SJSA1 (cell line): ENCODE results near the gene PSPC1. TPM values are rescaled to one million over a fixed set of nuclear protein-coding genes. Genes with fewer than 3 reads are reported as not detected.
"Not testable (repeated sequence)": the region's sequence is repeated elsewhere in the genome, so short reads cannot be mapped to it uniquely, and the experiment has no call there.

Experiments
- DNase-seq, 2 experiments: peaks; one replicate each; pipeline ENCODE4 v3.0.0-alpha.2; 2015 to 2020; ENCODE audit warnings: low spot score in 2 of 2, low read depth in 1 of 2
- H3K27ac ChIP-seq: fragments of 250-450 bp; sonication (Bioruptor Pico); 2 replicates; pipeline ENCODE4 v1.5.1; 2020; ENCODE audit warnings: mild to moderate bottlenecking, moderate library complexity
- H3K27me3 ChIP-seq: fragments of 250-450 bp; sonication (Bioruptor Pico); replicated peaks from 2 replicates; pipeline ENCODE4 v1.5.1; 2020; ENCODE audit warnings: mild to moderate bottlenecking, moderate library complexity
- H3K36me3 ChIP-seq: fragments of 250-450 bp; sonication (Bioruptor Pico); 2 replicates; pipeline ENCODE4 v1.5.1; 2020; ENCODE audit warnings: mild to moderate bottlenecking
- H3K4me1 ChIP-seq: fragments of 250-450 bp; sonication (Bioruptor Pico); replicated peaks from 2 replicates; pipeline ENCODE4 v1.6.1; 2021; ENCODE audit warnings: mild to moderate bottlenecking
- H3K4me3 ChIP-seq: fragments of 250-450 bp; sonication (Bioruptor Pico); 2 replicates; pipeline ENCODE4 v1.5.1; 2020; ENCODE audit warnings: mild to moderate bottlenecking
- H3K9me3 ChIP-seq: fragments of 250-450 bp; sonication (Bioruptor Pico); replicated peaks from 2 replicates; pipeline ENCODE4 v1.5.1; 2020; ENCODE audit warnings: mild to moderate bottlenecking
- total RNA-seq: library from RNA; depleted of rRNA; stranded (reverse); fragments of >200 nt; shearing (Covaris generic); gene quantifications from 2 replicates; pipeline ENCODE4 v1.2.3, GENCODE V29; 2014

PSPC1 gene
- total RNA-seq, 1 experiment from 2014 or later: 35.8 TPM

DNA sequence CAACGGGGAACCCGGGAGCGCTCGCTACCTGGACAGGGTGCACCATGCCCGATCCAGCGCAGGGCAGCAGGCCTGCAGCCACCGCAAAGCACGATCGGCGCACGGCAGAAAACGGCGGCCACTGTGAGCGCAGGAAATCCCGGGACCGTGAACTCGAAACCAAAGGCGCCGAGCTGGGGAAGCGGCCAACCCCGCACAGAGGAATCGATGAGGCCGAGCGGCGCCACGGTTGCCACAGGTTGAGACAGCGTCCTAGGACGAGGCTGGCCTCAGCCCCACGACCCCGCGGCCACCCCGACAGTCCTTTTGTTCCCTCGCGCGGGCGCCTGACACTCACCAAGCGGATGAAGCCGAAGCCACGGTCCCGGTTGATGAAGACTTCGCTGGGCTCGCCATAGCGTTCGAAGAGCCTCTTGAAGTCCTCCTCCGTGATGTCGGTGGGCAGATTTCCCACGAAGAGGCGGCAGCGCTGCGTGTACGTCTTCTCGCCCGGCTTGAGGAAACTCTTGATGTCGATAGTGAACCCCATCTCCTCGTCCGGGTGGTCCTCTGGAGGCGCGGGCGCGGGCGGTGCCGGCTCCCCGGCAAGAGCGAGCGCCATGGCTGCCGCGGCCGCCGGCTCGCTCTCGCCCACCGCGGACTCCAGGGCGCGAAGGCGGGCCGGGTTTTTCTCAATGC lies 557 bp downstream of the PSPC1 start:
- Histone ChIP-seq H3K4me1 (peaks cover 4% of the 10 kb centered on the region), H3K9me3 (no peaks in the 10 kb centered on the region), H3K36me3 (peaks cover 15% of the 10 kb centered on the region), H3K27ac (peak overlapping the region; percentile 76), H3K4me3 (peak overlapping the region; percentile 65), H3K27me3 (no peaks in the 10 kb centered on the region)
- DNase-seq: peak; percentile 44 to 49

DNA sequence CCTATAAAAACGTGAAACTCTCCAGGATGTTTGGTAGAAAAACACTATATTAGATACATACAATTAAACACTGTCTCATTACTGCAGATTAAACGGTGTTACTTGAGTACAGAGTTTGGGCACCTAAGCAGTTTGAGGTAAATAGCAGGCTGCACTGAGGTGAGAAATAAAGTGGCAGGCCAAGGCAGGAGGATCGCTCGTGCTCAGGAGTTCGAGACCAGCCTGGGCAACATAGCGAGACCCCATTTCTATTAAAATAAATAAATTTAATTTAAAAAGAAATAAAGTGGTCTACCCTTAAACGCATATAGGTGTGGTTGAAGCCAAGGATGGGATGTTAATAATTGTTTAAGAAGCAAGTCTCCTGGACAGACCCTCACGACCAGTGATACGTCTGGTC lies 1.2 kb downstream of the PSPC1 start:
- Histone ChIP-seq H3K4me3 (peak overlapping the region; percentile 65), H3K36me3 (peaks cover 15% of the 10 kb centered on the region), H3K27ac (no peak overlapping the region), H3K4me1 (peaks cover 4% of the 10 kb centered on the region), H3K9me3 (no peaks in the 10 kb centered on the region), H3K27me3 (no peaks in the 10 kb centered on the region)
- no peak for DNase-seq

DNA sequence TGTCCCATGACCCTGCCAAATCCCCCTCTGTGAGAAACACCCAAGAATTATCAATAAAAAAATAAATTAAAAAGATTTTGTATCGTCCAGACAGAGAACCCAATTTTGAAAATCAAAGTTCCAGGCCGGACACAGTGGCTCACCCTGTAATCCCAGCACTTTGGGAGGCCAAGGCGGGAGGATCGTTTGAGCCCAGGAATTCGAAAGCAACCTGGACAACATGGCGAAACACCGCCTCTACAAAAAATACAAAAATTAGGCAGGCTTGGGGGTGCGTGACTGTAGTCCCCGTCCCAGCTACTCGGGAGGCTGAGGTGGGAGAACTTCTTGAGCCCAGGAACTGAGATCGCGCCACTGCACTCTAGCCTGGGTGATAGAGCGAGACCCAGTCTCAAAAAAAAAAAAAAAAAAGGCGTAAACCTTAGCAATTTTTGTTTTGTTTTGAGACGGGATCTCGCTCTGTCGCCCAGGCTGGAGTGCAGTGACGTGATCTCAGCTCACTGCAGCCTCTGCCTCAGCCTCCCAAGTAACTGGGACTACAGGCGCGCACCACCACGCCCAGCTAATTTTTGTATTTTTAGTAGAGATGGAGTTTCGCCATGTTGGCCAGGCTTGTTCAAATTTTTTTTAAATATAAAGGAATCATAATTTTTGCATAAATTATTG lies 1.9 kb downstream of the PSPC1 start:
- not testable (repeated sequence) for DNase-seq, H3K4me1 ChIP-seq, H3K9me3 ChIP-seq, H3K27ac ChIP-seq, H3K27me3 ChIP-seq
- H3K4me3 ChIP-seq: peak overlapping the region; percentile 65
- H3K36me3 ChIP-seq: peaks cover 15% of the 10 kb centered on the region

DNA sequence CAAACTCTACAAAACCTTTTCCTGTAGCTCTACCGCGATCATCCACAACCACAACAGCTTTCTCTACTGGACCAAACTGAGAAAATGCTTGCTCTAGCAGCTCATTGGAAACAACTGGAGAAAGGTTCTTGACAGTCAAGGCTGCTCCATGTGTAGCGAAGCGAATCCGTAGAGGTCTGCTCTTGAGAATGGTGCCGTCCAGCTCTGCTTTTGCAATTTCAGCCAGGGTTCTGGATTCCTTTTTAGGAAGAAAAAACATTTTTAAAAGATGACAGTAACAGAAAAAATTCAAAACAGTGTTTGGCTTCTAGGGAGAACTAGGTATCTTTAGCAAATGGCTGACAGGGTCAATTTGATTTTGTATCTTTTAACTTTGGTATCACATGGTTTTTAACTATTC lies 10.4 kb downstream of the PSPC1 start:
- no peak for DNase-seq

DNA sequence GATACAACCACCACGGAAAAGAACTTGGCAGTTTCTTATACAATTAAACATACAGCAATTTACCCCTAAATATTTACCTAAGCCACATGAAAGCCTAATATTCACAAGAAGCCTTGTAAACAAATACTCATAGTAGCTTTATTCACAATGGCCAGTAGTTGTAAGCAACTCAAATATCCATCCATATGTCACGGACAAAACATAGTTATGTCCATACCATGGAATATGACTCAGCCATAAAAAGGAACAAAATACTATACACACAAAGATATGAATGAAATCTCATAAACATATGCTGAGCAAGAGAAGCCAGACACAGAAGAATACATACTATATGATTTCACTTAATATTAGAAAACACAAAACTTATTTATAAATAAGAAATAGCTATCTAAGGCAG lies 12.9 kb downstream of the PSPC1 start:
- Histone ChIP-seq H3K36me3 (peaks cover 47% of the 10 kb centered on the region), H3K9me3 (no peaks in the 10 kb centered on the region), H3K27me3 (no peaks in the 10 kb centered on the region), H3K4me1 (no peaks in the 10 kb centered on the region), H3K27ac (no peak overlapping the region), H3K4me3 (no peak overlapping the region)
- no peak for DNase-seq

More for the DNA sequence above, 10.4 kb downstream of the PSPC1 start:
- Histone ChIP-seq H3K27me3 (no peaks in the 10 kb centered on the region), H3K27ac (no peak overlapping the region), H3K4me1 (no peaks in the 10 kb centered on the region), H3K9me3 (no peaks in the 10 kb centered on the region), H3K4me3 (no peak overlapping the region), H3K36me3 (peaks cover 43% of the 10 kb centered on the region)

DNA sequence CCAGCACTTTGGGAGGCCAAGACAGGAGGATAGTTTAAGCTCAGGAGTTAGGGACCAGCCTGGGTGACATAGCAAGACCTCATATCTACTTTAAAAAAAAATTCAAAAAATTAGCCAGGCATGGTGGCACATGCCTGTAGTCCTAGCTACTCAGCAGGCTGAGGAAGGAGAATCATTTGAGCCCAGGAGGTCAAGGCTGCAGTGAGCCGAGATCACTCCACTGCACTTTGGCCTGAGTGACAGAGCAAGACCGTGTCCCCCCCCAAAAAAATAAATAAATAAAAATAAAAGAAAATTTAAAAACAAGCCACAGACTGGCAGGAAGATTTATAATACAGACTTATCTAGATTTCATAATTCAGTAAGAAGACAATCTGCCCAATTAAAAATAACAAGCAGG lies 14.8 kb downstream of the PSPC1 start:
- H3K4me3 ChIP-seq: no peak overlapping the region
- peaks cover 50% of the 10 kb centered on the region for H3K36me3 ChIP-seq
- H3K27me3 ChIP-seq: no peaks in the 10 kb centered on the region
- H3K9me3 ChIP-seq: no peaks in the 10 kb centered on the region
- H3K27ac ChIP-seq: no peak overlapping the region
- H3K4me1 ChIP-seq: no peaks in the 10 kb centered on the region
- no peak for DNase-seq

DNA sequence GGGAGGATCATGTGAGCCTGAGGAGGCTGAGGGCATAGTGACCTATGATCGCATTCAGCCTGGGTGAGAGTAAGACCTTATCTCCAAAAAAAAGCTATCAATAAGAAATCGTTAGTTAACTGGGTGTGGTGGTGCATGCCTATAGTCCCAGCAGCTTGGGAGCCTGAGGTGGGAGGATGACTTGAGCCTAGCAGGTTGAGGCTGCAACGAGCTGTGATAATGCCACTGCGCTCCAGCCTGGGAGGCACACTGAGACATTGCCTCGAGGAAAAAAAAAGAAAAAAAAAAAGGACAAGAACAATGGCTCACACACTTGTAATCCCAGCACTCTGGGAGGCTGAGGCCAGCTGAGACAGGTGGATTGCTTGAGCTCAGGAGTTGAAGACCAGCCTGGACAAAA lies 16.2 kb downstream of the PSPC1 start:
- Histone ChIP-seq H3K4me1 (no peaks in the 10 kb centered on the region), H3K27me3 (no peaks in the 10 kb centered on the region), H3K27ac (no peak overlapping the region), H3K4me3 (no peak overlapping the region), H3K36me3 (peaks cover 49% of the 10 kb centered on the region), H3K9me3 (no peaks in the 10 kb centered on the region)
- no peak for DNase-seq

DNA sequence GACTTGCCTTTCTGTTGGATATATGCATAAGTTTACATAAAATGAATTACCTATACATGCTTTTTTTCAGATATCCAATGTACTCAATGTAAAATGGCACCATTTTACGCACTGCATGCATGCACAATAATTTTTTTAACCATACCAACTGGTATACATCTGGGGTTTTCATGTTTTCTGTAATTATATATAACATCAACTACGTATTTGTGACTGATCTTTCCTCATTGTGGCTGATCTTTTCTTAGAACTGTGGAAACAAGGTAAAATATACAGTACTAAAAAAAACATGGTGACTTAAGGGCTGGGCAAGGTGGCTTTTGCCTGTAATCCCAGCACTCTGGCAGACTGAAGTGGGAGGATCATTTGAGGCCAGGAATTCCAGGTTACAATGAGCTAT lies 18.5 kb downstream of the PSPC1 start:
- Histone ChIP-seq H3K36me3 (peaks cover 33% of the 10 kb centered on the region), H3K4me3 (no peak overlapping the region)
- no peak for DNase-seq

DNA sequence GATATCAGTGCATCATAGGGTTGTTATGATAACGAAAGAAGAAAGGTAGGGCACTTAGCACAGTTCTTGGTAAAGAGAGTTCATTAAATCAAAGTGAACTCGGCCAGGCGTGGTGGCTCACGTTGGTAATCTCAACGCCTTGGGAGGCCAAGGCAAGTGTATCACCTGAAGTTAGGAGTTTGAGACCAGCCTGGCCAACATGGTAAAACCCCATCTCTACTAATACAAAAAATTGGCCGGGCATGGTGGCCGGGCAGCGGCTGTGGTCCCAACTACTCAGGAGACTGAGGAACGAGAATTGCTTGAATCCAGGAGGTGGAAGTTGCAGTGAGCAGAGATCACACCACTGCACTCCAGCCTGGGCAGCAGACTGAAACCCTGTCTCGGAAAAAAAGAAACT lies 19.1 kb downstream of the PSPC1 start:
- DNase-seq: no peak
- Histone ChIP-seq H3K27ac (no peak overlapping the region), H3K27me3 (no peaks in the 10 kb centered on the region), H3K36me3 (peaks cover 35% of the 10 kb centered on the region), H3K9me3 (no peaks in the 10 kb centered on the region), H3K4me3 (no peak overlapping the region), H3K4me1 (peaks cover 4% of the 10 kb centered on the region)

More for the DNA sequence above, 18.5 kb downstream of the PSPC1 start:
- H3K4me1 ChIP-seq: peaks cover 4% of the 10 kb centered on the region
- no peaks in the 10 kb centered on the region for H3K9me3 ChIP-seq
- no peak overlapping the region for H3K27ac ChIP-seq
- H3K27me3 ChIP-seq: no peaks in the 10 kb centered on the region

DNA sequence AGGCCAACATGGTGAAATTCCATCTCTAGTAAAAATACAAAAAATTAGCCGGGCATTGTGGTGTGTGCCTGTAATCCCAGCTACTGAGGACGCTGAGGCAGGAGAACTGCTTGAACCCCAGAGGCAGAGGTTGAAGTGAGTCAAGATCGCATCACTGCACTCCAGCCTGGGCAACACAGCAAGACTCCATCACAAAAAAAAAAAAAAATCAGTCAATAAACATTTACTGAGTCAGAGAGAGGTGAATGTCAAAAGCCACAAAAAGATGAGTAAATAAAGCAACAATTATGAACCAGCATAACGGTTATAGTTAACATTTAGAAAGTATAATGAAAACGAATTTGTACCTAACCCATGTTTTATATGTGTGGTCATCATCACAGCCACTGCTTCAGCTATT lies 23.1 kb downstream of the PSPC1 start:
- H3K27me3 ChIP-seq: no peaks in the 10 kb centered on the region
- DNase-seq: peak in 1 of 2 experiments; percentile 32
- H3K4me3 ChIP-seq: no peak overlapping the region
- H3K36me3 ChIP-seq: peaks cover 62% of the 10 kb centered on the region
- peaks cover 4% of the 10 kb centered on the region for H3K4me1 ChIP-seq
- H3K27ac ChIP-seq: peak overlapping the region; percentile 19; the same call in 1 of the 2 replicates
- no peaks in the 10 kb centered on the region for H3K9me3 ChIP-seq

DNA sequence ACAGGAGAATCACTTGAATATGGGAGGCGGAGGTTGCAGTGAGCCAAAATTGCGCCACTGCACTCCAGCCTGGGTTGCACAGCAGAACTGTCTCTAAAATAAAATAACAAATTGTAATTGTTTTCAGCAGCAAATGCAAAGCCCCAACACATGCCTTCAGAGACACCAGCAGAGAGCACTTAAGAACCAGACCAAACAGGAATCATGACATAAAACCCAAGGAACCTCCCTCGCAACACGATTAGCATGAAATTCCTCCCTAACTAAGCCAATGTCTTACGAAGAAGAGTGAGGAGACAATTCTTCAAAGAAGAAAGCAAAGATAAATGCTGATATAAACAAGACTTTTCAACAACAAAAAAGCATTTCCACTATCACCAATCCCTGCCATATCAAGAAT lies 40.1 kb downstream of the PSPC1 start:
- no peak overlapping the region for H3K4me3 ChIP-seq
- H3K36me3 ChIP-seq: peaks cover 38% of the 10 kb centered on the region
- H3K4me1 ChIP-seq: no peaks in the 10 kb centered on the region
- no peaks in the 10 kb centered on the region for H3K9me3 ChIP-seq
- H3K27me3 ChIP-seq: no peaks in the 10 kb centered on the region
- no peak for DNase-seq
- H3K27ac ChIP-seq: no peak overlapping the region

DNA sequence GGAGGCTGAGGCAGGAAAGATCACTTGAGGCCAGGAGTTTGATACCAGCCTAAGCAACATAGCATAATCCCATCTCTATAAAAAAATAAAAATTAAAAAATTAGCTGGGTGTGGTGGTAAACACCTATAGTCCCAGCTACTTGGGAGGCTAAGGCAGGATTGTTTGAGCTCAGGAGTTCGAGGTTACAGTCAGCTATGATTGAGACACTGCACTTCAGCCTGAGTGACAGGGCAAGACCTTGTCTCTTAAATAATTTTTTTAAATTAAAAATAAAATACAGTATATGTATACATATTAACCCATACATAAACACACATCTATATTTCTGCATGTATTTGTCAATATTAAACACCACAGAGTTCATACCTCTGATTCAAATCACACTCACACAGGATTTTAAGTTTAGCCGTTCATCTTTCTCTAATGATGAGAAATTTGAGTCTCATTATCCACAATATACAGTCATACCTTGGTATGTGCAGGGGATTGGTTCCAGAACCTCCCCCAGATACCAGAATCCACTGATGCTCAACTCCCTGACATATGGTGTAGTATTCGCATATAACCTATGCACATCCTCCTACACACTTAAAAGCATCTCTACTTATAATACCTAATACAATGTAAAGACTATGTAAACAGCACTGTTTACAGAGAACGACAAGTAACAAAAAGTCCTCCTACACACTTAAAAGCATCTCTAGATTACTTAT lies 44.7 kb downstream of the PSPC1 start:
- Histone ChIP-seq H3K9me3 (no peaks in the 10 kb centered on the region), H3K27me3 (no peaks in the 10 kb centered on the region), H3K36me3 (peaks cover 46% of the 10 kb centered on the region), H3K4me1 (no peaks in the 10 kb centered on the region), H3K27ac (no peak overlapping the region), H3K4me3 (no peak overlapping the region)
- no peak for DNase-seq

DNA sequence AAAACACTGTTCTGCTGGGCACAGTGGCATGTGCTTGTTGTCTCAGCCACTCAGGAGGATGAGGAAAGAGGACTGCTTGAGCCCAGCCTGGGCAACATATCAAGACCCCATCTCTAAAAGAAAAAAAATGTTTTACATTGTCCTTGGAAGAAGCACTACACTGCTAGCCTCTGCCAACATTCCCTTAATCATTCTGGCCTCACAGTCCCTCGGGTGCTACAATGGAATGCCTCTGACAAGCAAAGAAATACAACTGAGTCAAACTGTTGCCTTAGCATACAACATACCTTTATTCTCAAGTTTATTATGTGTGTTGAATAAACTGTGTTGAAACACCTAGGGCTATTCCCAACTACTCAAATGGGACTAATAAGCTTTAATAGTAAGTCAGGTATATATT lies 56.1 kb downstream of the PSPC1 start:
- H3K27ac ChIP-seq: no peak overlapping the region
- no peak overlapping the region for H3K4me3 ChIP-seq
- peaks cover 60% of the 10 kb centered on the region for H3K36me3 ChIP-seq
- H3K9me3 ChIP-seq: no peaks in the 10 kb centered on the region
- no peaks in the 10 kb centered on the region for H3K27me3 ChIP-seq
- no peak for DNase-seq
- peaks cover 3% of the 10 kb centered on the region for H3K4me1 ChIP-seq

DNA sequence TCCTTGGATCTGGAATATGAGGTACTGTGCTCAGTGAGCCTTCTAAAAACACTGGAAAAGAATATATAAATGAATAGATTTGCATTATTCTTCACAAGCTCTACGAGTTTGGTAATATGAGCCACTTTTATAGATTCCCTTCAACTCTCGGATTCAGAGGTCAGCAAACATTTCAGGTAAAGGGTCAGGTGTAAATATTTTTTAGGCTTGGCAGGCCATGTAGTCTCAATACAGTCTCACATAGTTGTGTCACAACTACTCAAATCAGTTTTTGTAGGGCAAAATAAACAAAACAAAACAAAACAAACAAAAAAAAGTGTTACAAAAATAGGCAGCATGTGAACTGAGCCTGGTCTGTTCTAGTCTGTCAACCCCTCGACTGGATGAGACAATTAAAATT lies 57.4 kb downstream of the PSPC1 start:
- Histone ChIP-seq H3K4me1 (peaks cover 7% of the 10 kb centered on the region), H3K36me3 (peaks cover 57% of the 10 kb centered on the region), H3K27ac (no peak overlapping the region), H3K9me3 (no peaks in the 10 kb centered on the region), H3K4me3 (no peak overlapping the region), H3K27me3 (no peaks in the 10 kb centered on the region)
- no peak for DNase-seq
